ENCODE results near the gene PRH2. TPM values are rescaled to one million over a fixed set of nuclear protein-coding genes. Genes with fewer than 3 reads are reported as not detected.

PRH2 gene
- total RNA-seq, 1 experiment from 2014 or later = not detected

GRCh38 chr12:10891937-10892336 lies 37.1 kb upstream of the PRH2 start:
- Histone ChIP-seq H3F3A (ENCODE audit: insufficient read depth, low read depth) (no peaks in the 10 kb centered on the region), H3K4me1 (replicated peaks; ENCODE audit: insufficient read depth) (no peaks in the 10 kb centered on the region), H2AFZ (no peak overlapping the region), H3K4me2 (no peak overlapping the region), H3K27me3 (ENCODE audit: insufficient read depth, low read depth) (no peaks in the 10 kb centered on the region), H3K27ac (no peak overlapping the region), H4K20me1 (ENCODE audit: insufficient read depth) (no peaks in the 10 kb centered on the region), H3K4me3 (no peak overlapping the region), H3K9me3 (ENCODE audit: insufficient read depth, low read depth) (no peaks in the 10 kb centered on the region), H3K9me2 (ENCODE audit: insufficient read depth) (no peaks in the 10 kb centered on the region), H3K36me3 (ENCODE audit: low read depth) (no peaks in the 10 kb centered on the region), H3K79me2 (ENCODE audit: low read depth) (no peaks in the 10 kb centered on the region)
- ChIA-PET POLR2A (ENCODE audit: unreplicated experiment) (no interaction called here), CTCF (no interaction called here)
- TF ChIP-seq CTCF (conservative IDR thresholded peaks at IDR 0.05) (no peak), EZH2 (IDR thresholded peaks at IDR 0.05; ENCODE audit: low read depth) (no peak)
- no TSS peak for BruUV-seq (replicated peaks)
- no peak for DNase-seq
- intact Hi-C loops (cut with micrococcal nuclease; ENCODE audit: unreplicated experiment) = no loop called here

GRCh38 chr12:10896854-10897253 lies 32.2 kb upstream of the PRH2 start:
- DNase-seq = no peak
- intact Hi-C loops (cut with micrococcal nuclease; ENCODE audit: unreplicated experiment) = no loop called here
- CTCF ChIA-PET = no interaction called here
- Histone ChIP-seq H3K4me3 (no peak overlapping the region), H3K9me2 (ENCODE audit: insufficient read depth) (no peaks in the 10 kb centered on the region), H3K4me2 (no peak overlapping the region), H3F3A (ENCODE audit: insufficient read depth, low read depth) (no peaks in the 10 kb centered on the region), H3K4me1 (replicated peaks; ENCODE audit: insufficient read depth) (no peaks in the 10 kb centered on the region), H3K27me3 (ENCODE audit: insufficient read depth, low read depth) (no peaks in the 10 kb centered on the region), H3K27ac (no peak overlapping the region), H3K79me2 (ENCODE audit: low read depth) (no peaks in the 10 kb centered on the region), H2AFZ (no peak overlapping the region), H3K9me3 (ENCODE audit: insufficient read depth, low read depth) (no peaks in the 10 kb centered on the region), H3K36me3 (ENCODE audit: low read depth) (no peaks in the 10 kb centered on the region; the same call in 1 of the 2 replicates), H4K20me1 (ENCODE audit: insufficient read depth) (no peaks in the 10 kb centered on the region)
- POLR2A ChIA-PET (ENCODE audit: unreplicated experiment) = no interaction called here
- TF ChIP-seq CTCF (conservative IDR thresholded peaks at IDR 0.05) = no peak
- no peak for TF ChIP-seq EZH2 (IDR thresholded peaks at IDR 0.05; ENCODE audit: low read depth)
- BruUV-seq (replicated peaks) = no TSS peak

- Histone ChIP-seq H2AFZ (no peak overlapping the region), H3K79me2 (ENCODE audit: low read depth) (no peaks in the 10 kb centered on the region), H3K9me3 (ENCODE audit: insufficient read depth, low read depth) (no peaks in the 10 kb centered on the region), H3K4me1 (replicated peaks; ENCODE audit: insufficient read depth) (no peaks in the 10 kb centered on the region), H3K27ac (no peak overlapping the region), H3K4me3 (no peak overlapping the region), H3K36me3 (ENCODE audit: low read depth) (no peaks in the 10 kb centered on the region; the same call in 1 of the 2 replicates), H3F3A (ENCODE audit: insufficient read depth, low read depth) (no peaks in the 10 kb centered on the region), H3K27me3 (ENCODE audit: insufficient read depth, low read depth) (no peaks in the 10 kb centered on the region), H3K9me2 (ENCODE audit: insufficient read depth) (no peaks in the 10 kb centered on the region), H4K20me1 (ENCODE audit: insufficient read depth) (0 out of 2 replicates have a peak, but pooled peaks cover 4% of the 10 kb centered on the region), H3K4me2 (no peak overlapping the region)
- intact Hi-C loops (cut with micrococcal nuclease; ENCODE audit: unreplicated experiment) = no loop called here
- BruUV-seq (replicated peaks) = no TSS peak
- POLR2A ChIA-PET (ENCODE audit: unreplicated experiment) = interaction anchor here (0.6 kb wide), 1 partner anchor 53 kb away, joined by 4 read pairs; no protein-coding TSS in a partner anchor
- no peak for DNase-seq
- CTCF ChIA-PET = no interaction called here
- TF ChIP-seq EZH2 (IDR thresholded peaks at IDR 0.05; ENCODE audit: low read depth) (no peak), CTCF (conservative IDR thresholded peaks at IDR 0.05) (no peak)
These were observed 28.5 kb upstream of the PRH2 start for GRCh38 chr12:10900530-10900929.
